ENCODE results near the gene IER3. TPM values are rescaled to one million over a fixed set of nuclear protein-coding genes. Genes with fewer than 3 reads are reported as not detected.

Gene IER3
- total and polyA plus RNA-seq, 2 of the 13 experiments (the other 11 are each of a cell fraction or from before 2014, with no cell fraction given): 51.1 to 131 TPM

DNA sequence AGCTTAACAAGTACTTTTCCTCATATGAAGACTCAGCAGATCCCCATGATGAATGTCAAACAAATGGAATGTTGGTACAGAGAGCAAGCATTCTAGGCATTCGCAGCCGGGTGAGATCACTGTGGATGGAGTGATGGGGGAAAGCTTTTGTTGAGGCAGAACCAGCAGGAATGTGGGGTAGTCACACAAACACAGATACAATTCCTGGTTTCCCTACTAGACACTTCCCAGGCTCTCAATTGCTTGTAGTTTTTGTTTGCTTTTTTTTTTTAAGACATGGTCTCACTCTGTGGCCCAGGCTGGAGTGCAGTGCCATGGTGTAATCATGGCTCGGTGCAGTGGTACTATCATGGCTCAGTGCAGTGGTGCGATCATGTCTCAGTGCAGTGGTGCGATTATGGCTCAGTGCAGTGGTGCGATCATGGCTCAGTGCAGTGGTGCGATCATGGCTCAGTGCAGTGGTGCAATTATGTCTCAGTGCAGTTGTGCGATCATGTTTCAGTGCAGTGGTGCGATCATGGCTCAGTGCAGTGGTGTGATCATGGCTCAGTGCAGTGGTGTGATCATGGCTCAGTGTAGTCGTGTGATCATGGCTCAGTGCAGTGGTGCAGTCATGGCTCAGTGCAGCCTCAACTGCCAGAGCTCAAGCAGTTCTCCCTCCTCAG, 15.4 kb upstream of the IER3 start (continued):
- TF ChIP-seq MAFG (CRISPR knock-in tag; IDR thresholded peaks at IDR 0.05): no peak
- TF ChIP-seq HDAC6 (IDR thresholded peaks at IDR 0.05; ENCODE audit: low read depth, low read length): no peak
- no peak for TF ChIP-seq BORCS8-MEF2B (CRISPR knock-in tag; IDR thresholded peaks at IDR 0.05)
- TF ChIP-seq SAP130 (CRISPR knock-in tag; IDR thresholded peaks at IDR 0.05; ENCODE audit: low read depth): peak; percentile 68
- no peak for TF ChIP-seq BRCA1 (CRISPR knock-in tag; IDR thresholded peaks at IDR 0.05)
- TF ChIP-seq SRF (IDR thresholded peaks at IDR 0.05; ENCODE audit: low read depth, low read length): no peak
- TF ChIP-seq, protein P1, sequence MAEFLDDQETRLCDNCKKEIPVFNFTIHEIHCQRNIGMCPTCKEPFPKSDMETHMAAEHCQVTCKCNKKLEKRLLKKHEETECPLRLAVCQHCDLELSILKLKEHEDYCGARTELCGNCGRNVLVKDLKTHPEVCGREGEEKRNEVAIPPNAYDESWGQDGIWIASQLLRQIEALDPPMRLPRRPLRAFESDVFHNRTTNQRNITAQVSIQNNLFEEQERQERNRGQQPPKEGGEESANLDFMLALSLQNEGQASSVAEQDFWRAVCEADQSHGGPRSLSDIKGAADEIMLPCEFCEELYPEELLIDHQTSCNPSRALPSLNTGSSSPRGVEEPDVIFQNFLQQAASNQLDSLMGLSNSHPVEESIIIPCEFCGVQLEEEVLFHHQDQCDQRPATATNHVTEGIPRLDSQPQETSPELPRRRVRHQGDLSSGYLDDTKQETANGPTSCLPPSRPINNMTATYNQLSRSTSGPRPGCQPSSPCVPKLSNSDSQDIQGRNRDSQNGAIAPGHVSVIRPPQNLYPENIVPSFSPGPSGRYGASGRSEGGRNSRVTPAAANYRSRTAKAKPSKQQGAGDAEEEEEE (CRISPR knock-in tag; IDR thresholded peaks at IDR 0.05; ENCODE audit: borderline replicate concordance): no peak
- TF ChIP-seq, protein P2, sequence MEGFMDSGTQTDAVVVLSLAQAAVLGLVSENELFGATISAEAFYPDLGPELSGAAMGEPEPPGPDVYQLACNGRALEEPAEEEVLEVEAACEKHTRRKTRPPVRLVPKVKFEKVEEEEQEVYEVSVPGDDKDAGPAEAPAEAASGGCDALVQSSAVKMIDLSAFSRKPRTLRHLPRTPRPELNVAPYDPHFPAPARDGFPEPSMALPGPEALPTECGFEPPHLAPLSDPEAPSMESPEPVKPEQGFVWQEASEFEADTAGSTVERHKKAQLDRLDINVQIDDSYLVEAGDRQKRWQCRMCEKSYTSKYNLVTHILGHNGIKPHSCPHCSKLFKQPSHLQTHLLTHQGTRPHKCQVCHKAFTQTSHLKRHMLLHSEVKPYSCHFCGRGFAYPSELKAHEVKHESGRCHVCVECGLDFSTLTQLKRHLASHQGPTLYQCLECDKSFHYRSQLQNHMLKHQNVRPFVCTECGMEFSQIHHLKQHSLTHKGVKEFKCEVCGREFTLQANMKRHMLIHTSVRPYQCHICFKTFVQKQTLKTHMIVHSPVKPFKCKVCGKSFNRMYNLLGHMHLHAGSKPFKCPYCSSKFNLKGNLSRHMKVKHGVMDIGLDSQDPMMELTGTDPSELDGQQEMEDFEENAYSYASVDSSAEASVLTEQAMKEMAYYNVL (CRISPR knock-in tag; IDR thresholded peaks at IDR 0.05; ENCODE audit: borderline replicate concordance): peak; percentile 58; the same call in 1 of the 2 replicates
- peak; percentile 65; the same call in 1 of the 2 replicates for TF ChIP-seq ZNF501 (CRISPR knock-in tag; IDR thresholded peaks at IDR 0.05)
- TF ChIP-seq IKZF4 (CRISPR knock-in tag; IDR thresholded peaks at IDR 0.05; ENCODE audit: borderline replicate concordance, low read depth, not compliant biosample characterization): no peak
- peak; percentile 64; the same call in 1 of the 2 replicates for TF ChIP-seq RXRB (CRISPR knock-in tag; IDR thresholded peaks at IDR 0.05; ENCODE audit: borderline replicate concordance)
- no peak for TF ChIP-seq ZMAT3 (CRISPR knock-in tag; conservative IDR thresholded peaks at IDR 0.05)
- no peak for TF ChIP-seq ZNF780A (CRISPR knock-in tag; IDR thresholded peaks at IDR 0.05)
- TF ChIP-seq HMG20B (CRISPR knock-in tag; conservative IDR thresholded peaks at IDR 0.05): no peak
- no peak for TF ChIP-seq SRSF1 (optimal IDR thresholded peaks at IDR 0.05; ENCODE audit: low read depth, low read length)
- TF ChIP-seq, protein P3, sequence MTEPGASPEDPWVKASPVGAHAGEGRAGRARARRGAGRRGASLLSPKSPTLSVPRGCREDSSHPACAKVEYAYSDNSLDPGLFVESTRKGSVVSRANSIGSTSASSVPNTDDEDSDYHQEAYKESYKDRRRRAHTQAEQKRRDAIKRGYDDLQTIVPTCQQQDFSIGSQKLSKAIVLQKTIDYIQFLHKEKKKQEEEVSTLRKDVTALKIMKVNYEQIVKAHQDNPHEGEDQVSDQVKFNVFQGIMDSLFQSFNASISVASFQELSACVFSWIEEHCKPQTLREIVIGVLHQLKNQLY (CRISPR knock-in tag; IDR thresholded peaks at IDR 0.05): no peak
- TF ChIP-seq, protein P4, sequence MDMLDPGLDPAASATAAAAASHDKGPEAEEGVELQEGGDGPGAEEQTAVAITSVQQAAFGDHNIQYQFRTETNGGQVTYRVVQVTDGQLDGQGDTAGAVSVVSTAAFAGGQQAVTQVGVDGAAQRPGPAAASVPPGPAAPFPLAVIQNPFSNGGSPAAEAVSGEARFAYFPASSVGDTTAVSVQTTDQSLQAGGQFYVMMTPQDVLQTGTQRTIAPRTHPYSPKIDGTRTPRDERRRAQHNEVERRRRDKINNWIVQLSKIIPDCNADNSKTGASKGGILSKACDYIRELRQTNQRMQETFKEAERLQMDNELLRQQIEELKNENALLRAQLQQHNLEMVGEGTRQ (IDR thresholded peaks at IDR 0.05; ENCODE audit: low read depth, low read length): no peak
- TF ChIP-seq, protein P4 (CRISPR knock-in tag; IDR thresholded peaks at IDR 0.05; ENCODE audit: borderline replicate concordance): no peak
- no peak for TF ChIP-seq NBN (conservative IDR thresholded peaks at IDR 0.05)
- TF ChIP-seq, protein P5, sequence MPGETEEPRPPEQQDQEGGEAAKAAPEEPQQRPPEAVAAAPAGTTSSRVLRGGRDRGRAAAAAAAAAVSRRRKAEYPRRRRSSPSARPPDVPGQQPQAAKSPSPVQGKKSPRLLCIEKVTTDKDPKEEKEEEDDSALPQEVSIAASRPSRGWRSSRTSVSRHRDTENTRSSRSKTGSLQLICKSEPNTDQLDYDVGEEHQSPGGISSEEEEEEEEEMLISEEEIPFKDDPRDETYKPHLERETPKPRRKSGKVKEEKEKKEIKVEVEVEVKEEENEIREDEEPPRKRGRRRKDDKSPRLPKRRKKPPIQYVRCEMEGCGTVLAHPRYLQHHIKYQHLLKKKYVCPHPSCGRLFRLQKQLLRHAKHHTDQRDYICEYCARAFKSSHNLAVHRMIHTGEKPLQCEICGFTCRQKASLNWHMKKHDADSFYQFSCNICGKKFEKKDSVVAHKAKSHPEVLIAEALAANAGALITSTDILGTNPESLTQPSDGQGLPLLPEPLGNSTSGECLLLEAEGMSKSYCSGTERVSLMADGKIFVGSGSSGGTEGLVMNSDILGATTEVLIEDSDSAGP (CRISPR knock-in tag; IDR thresholded peaks at IDR 0.05; ENCODE audit: borderline replicate concordance): no peak; the same call in 1 of the 2 replicates
- TF ChIP-seq NCOR1 (IDR thresholded peaks at IDR 0.05; ENCODE audit: borderline replicate concordance, low read length): peak; percentile 37; the same call in 1 of the 2 replicates
